ENCODE results near the gene SLC45A3.

DNA sequence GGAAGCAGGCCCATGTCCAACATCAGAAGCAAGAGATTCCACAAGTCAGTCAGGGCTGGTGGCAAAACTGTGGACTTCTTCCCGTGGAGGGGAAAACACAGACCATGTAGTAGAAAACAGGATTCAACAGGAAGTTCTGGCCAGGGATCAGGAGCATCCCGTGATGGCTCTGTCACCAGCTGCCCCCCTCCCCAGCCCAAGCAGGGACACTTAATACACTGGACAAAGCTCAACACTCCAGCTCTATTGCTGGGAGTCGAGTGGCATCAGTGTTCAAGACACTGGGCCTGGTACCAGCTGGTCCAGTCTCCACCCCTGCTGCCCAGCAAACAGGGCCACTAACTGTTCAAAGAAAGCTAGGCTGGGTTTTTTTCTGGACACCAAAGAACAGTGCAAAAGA, 3.7 kb downstream of the SLC45A3 start:
- TF ChIP-seq, protein P1, sequence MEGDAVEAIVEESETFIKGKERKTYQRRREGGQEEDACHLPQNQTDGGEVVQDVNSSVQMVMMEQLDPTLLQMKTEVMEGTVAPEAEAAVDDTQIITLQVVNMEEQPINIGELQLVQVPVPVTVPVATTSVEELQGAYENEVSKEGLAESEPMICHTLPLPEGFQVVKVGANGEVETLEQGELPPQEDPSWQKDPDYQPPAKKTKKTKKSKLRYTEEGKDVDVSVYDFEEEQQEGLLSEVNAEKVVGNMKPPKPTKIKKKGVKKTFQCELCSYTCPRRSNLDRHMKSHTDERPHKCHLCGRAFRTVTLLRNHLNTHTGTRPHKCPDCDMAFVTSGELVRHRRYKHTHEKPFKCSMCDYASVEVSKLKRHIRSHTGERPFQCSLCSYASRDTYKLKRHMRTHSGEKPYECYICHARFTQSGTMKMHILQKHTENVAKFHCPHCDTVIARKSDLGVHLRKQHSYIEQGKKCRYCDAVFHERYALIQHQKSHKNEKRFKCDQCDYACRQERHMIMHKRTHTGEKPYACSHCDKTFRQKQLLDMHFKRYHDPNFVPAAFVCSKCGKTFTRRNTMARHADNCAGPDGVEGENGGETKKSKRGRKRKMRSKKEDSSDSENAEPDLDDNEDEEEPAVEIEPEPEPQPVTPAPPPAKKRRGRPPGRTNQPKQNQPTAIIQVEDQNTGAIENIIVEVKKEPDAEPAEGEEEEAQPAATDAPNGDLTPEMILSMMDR (IDR thresholded peaks at IDR 0.05): no peak
- TF ChIP-seq POLR2A (IDR thresholded peaks at IDR 0.05): no peak
